Lower lobe of right lung (tissue), 2 donors: ENCODE results near the gene EPB41L3. TPM values are rescaled to one million over a fixed set of nuclear protein-coding genes. Genes with fewer than 3 reads are reported as not detected.
A peak's percentile ranks its signal among the peaks of the same experiment; 100 is the strongest.

Experiments
- ATAC-seq, 2 donors: fragments of 200-7000 bp; cut with Tn5 transposase; one replicate each; pipeline ENCODE4 v1.9.1; 2020 to 2022; ENCODE audit warnings: mild to moderate bottlenecking in 2 of 2, moderate library complexity in 2 of 2
- DNase-seq: peaks from one replicate; pipeline ENCODE4 v3.0.0-alpha.2; 2020
- H3K27ac ChIP-seq: fragments of 200-600 bp; one replicate; pipeline ENCODE4 v1.8.0; 2022
- H3K27me3 ChIP-seq: fragments of 200-600 bp; one replicate; pipeline ENCODE4 v1.8.0; 2022; ENCODE audit warnings: low read depth
- H3K36me3 ChIP-seq: fragments of 200-600 bp; one replicate; pipeline ENCODE4 v1.8.0; 2022; ENCODE audit warnings: mild to moderate bottlenecking
- H3K4me1 ChIP-seq: fragments of 200-600 bp; one replicate; pipeline ENCODE4 v1.8.0; 2022
- H3K4me3 ChIP-seq: fragments of 200-600 bp; one replicate; pipeline ENCODE4 v1.8.0; 2022; ENCODE audit warnings: mild to moderate bottlenecking
- H3K9me3 ChIP-seq: fragments of 200-600 bp; one replicate; pipeline ENCODE4 v1.8.0; 2022
- CTCF ChIP-seq: fragments of 200-600 bp; IDR thresholded peaks from one replicate; pipeline ENCODE4 v1.8.0; 2022; ENCODE audit warnings: antibody characterized with exemption, mild to moderate bottlenecking
- intact Hi-C: fragments of 100-400 bp; cut with DNase I; formaldehyde crosslinking; loops from one replicate; pipeline ENCODE4 v1.11.0; 2022
- total RNA-seq: library from RNA; stranded (reverse); fragmentation: NEBNext Ultra II Directional; extraction: Animal tissue kit (Norgen Biotek cat#: 25700); gene quantifications from one replicate; pipeline ENCODE4 v1.2.1, GENCODE V29; 2021
- donor health status: DM: no; HTN: yes; CAD: no; lungs with severe emphysema.

Gene EPB41L3
- total RNA-seq, 1 donor from 2014 or later, result 72.5 TPM

- ATAC-seq, result no peak
- intact Hi-C loops, result no loop called here
- Histone ChIP-seq H3K27me3 (no peaks in the 10 kb centered on the region), H3K36me3 (peaks cover 23% of the 10 kb centered on the region), H3K27ac (no peak overlapping the region), H3K4me3 (no peak overlapping the region), H3K9me3 (no peaks in the 10 kb centered on the region), H3K4me1 (peaks cover 4% of the 10 kb centered on the region)
- TF ChIP-seq CTCF, result no peak
- DNase-seq, result no peak
Measured at GRCh38 chr18:5425721-5426120, 118.1 kb downstream of the EPB41L3 start.

- no peak for DNase-seq
- H3K9me3 ChIP-seq, result no peaks in the 10 kb centered on the region
- ATAC-seq, result no peak
- intact Hi-C loops, result no loop called here
- H3K36me3 ChIP-seq, result peaks cover 23% of the 10 kb centered on the region
- H3K27me3 ChIP-seq, result no peaks in the 10 kb centered on the region
- H3K4me1 ChIP-seq, result peaks cover 4% of the 10 kb centered on the region
- H3K27ac ChIP-seq, result no peak overlapping the region
- no peak overlapping the region for H3K4me3 ChIP-seq
- peak; percentile 36 for TF ChIP-seq CTCF
Measured at GRCh38 chr18:5424903-5425664, 118.7 kb downstream of the EPB41L3 start.

- no peak overlapping the region for H3K4me3 ChIP-seq
- peaks cover 7% of the 10 kb centered on the region for H3K4me1 ChIP-seq
- no peak for ATAC-seq
- TF ChIP-seq CTCF, result no peak
- no peaks in the 10 kb centered on the region for H3K27me3 ChIP-seq
- DNase-seq, result no peak
- no peaks in the 10 kb centered on the region for H3K9me3 ChIP-seq
- intact Hi-C loops, result no loop called here
- H3K27ac ChIP-seq, result no peak overlapping the region
- peaks cover 15% of the 10 kb centered on the region for H3K36me3 ChIP-seq
Measured at GRCh38 chr18:5422626-5423025, 121.2 kb downstream of the EPB41L3 start.

GRCh38 chr18:5421981-5422380 lies 121.8 kb downstream of the EPB41L3 start:
- H3K4me3 ChIP-seq, result no peak overlapping the region
- H3K36me3 ChIP-seq, result peaks cover 14% of the 10 kb centered on the region
- no peak for TF ChIP-seq CTCF
- H3K27me3 ChIP-seq, result no peaks in the 10 kb centered on the region
- H3K27ac ChIP-seq, result no peak overlapping the region
- ATAC-seq (no peak), DNase-seq (no peak)
- intact Hi-C loops, result no loop called here
- peaks cover 13% of the 10 kb centered on the region for H3K4me1 ChIP-seq
- H3K9me3 ChIP-seq, result no peaks in the 10 kb centered on the region

- peaks cover 18% of the 10 kb centered on the region for H3K4me1 ChIP-seq
- DNase-seq (no peak), ATAC-seq (no peak)
- H3K4me3 ChIP-seq, result no peak overlapping the region
- no peak for TF ChIP-seq CTCF
- peaks cover 14% of the 10 kb centered on the region for H3K36me3 ChIP-seq
- H3K9me3 ChIP-seq, result no peaks in the 10 kb centered on the region
- no peaks in the 10 kb centered on the region for H3K27me3 ChIP-seq
- H3K27ac ChIP-seq, result no peak overlapping the region
- intact Hi-C loops, result no loop called here
Measured at GRCh38 chr18:5420906-5421305, 122.9 kb downstream of the EPB41L3 start.
